ENCODE data around the gene DIP2C.
"Not testable (repeated sequence)": the region's sequence is repeated elsewhere in the genome, so short reads cannot be mapped to it uniquely, and the experiment has no call there.

DIP2C gene

GRCh38 chr10:682931-683447 is 6.5 kb downstream of the DIP2C start:
- no peaks in the 10 kb centered on the region for H3K27me3 ChIP-seq (replicated peaks; ENCODE audit: control insufficient read depth, insufficient read depth, low read length)
- no peak for DNase-seq (ENCODE audit: low read depth)
- H3K9ac ChIP-seq (ENCODE audit: low read length) = peak overlapping the region; percentile 77
- peaks cover 33% of the 10 kb centered on the region for H3K4me1 ChIP-seq (ENCODE audit: control insufficient read depth, insufficient read depth, low read length)
- H3K9me3 ChIP-seq (ENCODE audit: control insufficient read depth, low read length) = no peaks in the 10 kb centered on the region
- no peaks in the 10 kb centered on the region for H3K36me3 ChIP-seq (ENCODE audit: control insufficient read depth, insufficient read depth, low read length, severe bottlenecking)
- peak overlapping the region; percentile 77 for H3K4me3 ChIP-seq (ENCODE audit: low read length)

DNA sequence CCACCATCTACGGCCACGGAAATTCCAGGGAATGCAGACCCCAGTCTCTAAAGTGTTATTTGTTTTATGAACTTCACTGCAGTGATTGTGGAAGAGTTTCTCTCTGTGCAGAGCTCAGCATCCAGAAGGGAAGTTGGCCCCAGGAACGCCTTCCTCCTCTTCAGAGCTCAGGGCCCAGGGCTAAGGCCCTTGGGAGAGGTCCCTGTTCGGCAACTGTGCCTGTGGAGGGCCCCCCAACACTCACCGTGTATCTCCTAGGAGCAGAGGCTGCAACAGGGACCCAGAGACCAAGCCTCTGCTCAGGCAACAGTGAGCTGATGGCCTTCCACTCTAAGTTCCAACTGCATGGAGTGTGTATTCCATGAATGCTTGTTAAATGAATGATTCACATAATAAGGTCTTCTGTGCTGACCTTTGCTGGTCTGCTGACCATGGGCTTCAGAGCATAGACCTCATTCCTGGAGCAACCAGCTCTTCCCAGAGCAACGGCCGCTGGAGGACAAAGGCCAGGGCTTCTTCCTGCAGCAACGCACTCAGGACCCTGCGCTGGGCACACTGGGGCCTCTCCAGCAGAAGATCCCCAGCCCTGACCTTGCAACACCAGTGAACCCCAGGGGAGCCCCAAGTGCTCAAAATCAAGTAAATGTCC is 7.7 kb downstream of the DIP2C start:
- no peak for DNase-seq (ENCODE audit: low read depth)
- H3K27me3 ChIP-seq (replicated peaks; ENCODE audit: control insufficient read depth, insufficient read depth, low read length) = no peaks in the 10 kb centered on the region
- H3K9me3 ChIP-seq (ENCODE audit: control insufficient read depth, low read length) = no peaks in the 10 kb centered on the region
- peaks cover 30% of the 10 kb centered on the region for H3K4me1 ChIP-seq (ENCODE audit: control insufficient read depth, insufficient read depth, low read length)
- H3K4me3 ChIP-seq (ENCODE audit: low read length) = no peak overlapping the region
- no peak overlapping the region for H3K9ac ChIP-seq (ENCODE audit: low read length)
- H3K36me3 ChIP-seq (ENCODE audit: control insufficient read depth, insufficient read depth, low read length, severe bottlenecking) = no peaks in the 10 kb centered on the region

DNA sequence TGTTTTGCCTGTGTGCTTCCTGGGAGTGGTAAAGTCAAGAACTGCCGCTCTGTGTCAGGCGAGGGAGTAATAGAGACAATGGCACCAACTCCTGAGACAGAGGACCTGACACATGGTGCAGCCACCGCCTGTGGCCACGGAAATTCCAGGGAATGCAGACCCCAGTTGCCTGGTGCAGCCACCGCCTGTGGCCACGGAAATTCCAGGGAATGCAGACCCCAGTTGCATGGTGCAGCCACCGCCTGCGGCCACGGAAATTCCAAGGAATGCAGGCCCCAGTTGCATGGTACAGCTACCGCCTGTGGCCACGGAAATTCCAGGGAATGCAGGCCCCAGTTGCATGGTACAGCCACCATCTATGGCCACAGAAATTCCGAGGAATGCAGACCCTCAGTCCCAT is 8.7 kb downstream of the DIP2C start:
- DNase-seq (ENCODE audit: low read depth) = no peak
- peaks cover 30% of the 10 kb centered on the region for H3K4me1 ChIP-seq (ENCODE audit: control insufficient read depth, insufficient read depth, low read length)
- H3K27me3 ChIP-seq (replicated peaks; ENCODE audit: control insufficient read depth, insufficient read depth, low read length) = no peaks in the 10 kb centered on the region
- no peak overlapping the region for H3K9ac ChIP-seq (ENCODE audit: low read length)
- H3K9me3 ChIP-seq (ENCODE audit: control insufficient read depth, low read length) = no peaks in the 10 kb centered on the region
- H3K4me3 ChIP-seq (ENCODE audit: low read length) = no peak overlapping the region
- no peaks in the 10 kb centered on the region for H3K36me3 ChIP-seq (ENCODE audit: control insufficient read depth, insufficient read depth, low read length, severe bottlenecking)

DNA sequence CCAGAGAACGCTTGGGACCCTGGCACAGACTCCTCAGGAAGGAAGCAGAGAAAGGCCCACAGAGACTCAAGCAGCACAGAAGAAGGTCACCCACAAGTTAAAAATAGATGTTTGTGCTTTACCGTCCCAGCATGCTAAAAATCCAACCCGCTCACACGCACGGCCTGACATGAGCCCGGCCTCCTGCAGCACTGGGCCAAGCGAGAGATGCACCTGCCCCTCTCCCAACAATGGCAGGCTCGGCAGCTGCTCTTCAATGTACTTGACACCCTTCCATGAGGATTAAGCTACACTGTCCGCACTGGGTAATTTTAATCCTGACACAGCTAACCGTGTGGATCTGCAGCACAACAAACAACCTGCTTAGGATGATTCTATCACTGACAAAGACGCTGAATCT is 9.3 kb downstream of the DIP2C start:
- no peak for DNase-seq (ENCODE audit: low read depth)
- Histone ChIP-seq H3K27me3 (replicated peaks; ENCODE audit: control insufficient read depth, insufficient read depth, low read length) (no peaks in the 10 kb centered on the region), H3K4me3 (ENCODE audit: low read length) (no peak overlapping the region), H3K9me3 (ENCODE audit: control insufficient read depth, low read length) (no peaks in the 10 kb centered on the region), H3K4me1 (ENCODE audit: control insufficient read depth, insufficient read depth, low read length) (peaks cover 30% of the 10 kb centered on the region), H3K36me3 (ENCODE audit: control insufficient read depth, insufficient read depth, low read length, severe bottlenecking) (no peaks in the 10 kb centered on the region), H3K9ac (ENCODE audit: low read length) (no peak overlapping the region)

GRCh38 chr10:679556-679955 is 9.9 kb downstream of the DIP2C start:
- no peak for DNase-seq (ENCODE audit: low read depth)
- no peak overlapping the region for H3K9ac ChIP-seq (ENCODE audit: low read length)
- H3K4me1 ChIP-seq (ENCODE audit: control insufficient read depth, insufficient read depth, low read length) = peaks cover 30% of the 10 kb centered on the region
- no peaks in the 10 kb centered on the region for H3K9me3 ChIP-seq (ENCODE audit: control insufficient read depth, low read length)
- no peaks in the 10 kb centered on the region for H3K27me3 ChIP-seq (replicated peaks; ENCODE audit: control insufficient read depth, insufficient read depth, low read length)
- no peak overlapping the region for H3K4me3 ChIP-seq (ENCODE audit: low read length)
- H3K36me3 ChIP-seq (ENCODE audit: control insufficient read depth, insufficient read depth, low read length, severe bottlenecking) = no peaks in the 10 kb centered on the region

GRCh38 chr10:678662-679005 is 10.8 kb downstream of the DIP2C start:
- not testable (repeated sequence) for DNase-seq (ENCODE audit: low read depth); H3K36me3 ChIP-seq (ENCODE audit: control insufficient read depth, insufficient read depth, low read length, severe bottlenecking); H3K9me3 ChIP-seq (ENCODE audit: control insufficient read depth, low read length); H3K27me3 ChIP-seq (replicated peaks; ENCODE audit: control insufficient read depth, insufficient read depth, low read length); H3K4me3 ChIP-seq (ENCODE audit: low read length); H3K9ac ChIP-seq (ENCODE audit: low read length)
- peaks cover 23% of the 10 kb centered on the region for H3K4me1 ChIP-seq (ENCODE audit: control insufficient read depth, insufficient read depth, low read length)

- peaks cover 18% of the 10 kb centered on the region for H3K4me1 ChIP-seq (ENCODE audit: control insufficient read depth, insufficient read depth, low read length)
- no peak overlapping the region for H3K9ac ChIP-seq (ENCODE audit: low read length)
- no peak for DNase-seq (ENCODE audit: low read depth)
- no peaks in the 10 kb centered on the region for H3K36me3 ChIP-seq (ENCODE audit: control insufficient read depth, insufficient read depth, low read length, severe bottlenecking)
- H3K9me3 ChIP-seq (ENCODE audit: control insufficient read depth, low read length) = no peaks in the 10 kb centered on the region
- no peak overlapping the region for H3K4me3 ChIP-seq (ENCODE audit: low read length)
- H3K27me3 ChIP-seq (replicated peaks; ENCODE audit: control insufficient read depth, insufficient read depth, low read length) = no peaks in the 10 kb centered on the region
Observed at GRCh38 chr10:677750-678661, 11.5 kb downstream of the DIP2C start.

GRCh38 chr10:677038-677437 is 12.4 kb downstream of the DIP2C start:
- no peak overlapping the region for H3K9ac ChIP-seq (ENCODE audit: low read length)
- H3K4me1 ChIP-seq (ENCODE audit: control insufficient read depth, insufficient read depth, low read length) = peaks cover 13% of the 10 kb centered on the region
- H3K27me3 ChIP-seq (replicated peaks; ENCODE audit: control insufficient read depth, insufficient read depth, low read length) = no peaks in the 10 kb centered on the region
- no peaks in the 10 kb centered on the region for H3K9me3 ChIP-seq (ENCODE audit: control insufficient read depth, low read length)
- no peaks in the 10 kb centered on the region for H3K36me3 ChIP-seq (ENCODE audit: control insufficient read depth, insufficient read depth, low read length, severe bottlenecking)
- DNase-seq (ENCODE audit: low read depth) = no peak
- no peak overlapping the region for H3K4me3 ChIP-seq (ENCODE audit: low read length)

DNA sequence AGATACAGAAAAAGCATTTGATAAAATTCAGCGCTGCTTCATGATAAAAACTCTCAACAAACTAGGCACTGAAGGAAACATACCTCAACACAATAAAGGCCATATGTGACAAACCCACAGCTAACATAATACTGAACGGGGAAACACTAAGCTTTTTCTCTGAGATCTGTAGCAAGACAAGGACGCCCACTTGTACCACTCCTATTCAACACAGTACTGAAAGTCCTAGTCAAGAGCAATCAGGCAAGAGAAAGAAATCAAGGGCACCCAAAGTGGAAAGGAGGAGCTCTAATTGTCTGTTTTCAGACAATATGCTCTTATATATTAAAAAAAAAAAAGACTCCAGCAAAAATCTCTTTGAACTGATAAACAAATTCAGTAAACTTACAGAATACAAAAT is 13.3 kb downstream of the DIP2C start:
- Histone ChIP-seq H3K9ac (ENCODE audit: low read length) (no peak overlapping the region), H3K9me3 (ENCODE audit: control insufficient read depth, low read length) (no peaks in the 10 kb centered on the region), H3K36me3 (ENCODE audit: control insufficient read depth, insufficient read depth, low read length, severe bottlenecking) (no peaks in the 10 kb centered on the region), H3K27me3 (replicated peaks; ENCODE audit: control insufficient read depth, insufficient read depth, low read length) (no peaks in the 10 kb centered on the region), H3K4me1 (ENCODE audit: control insufficient read depth, insufficient read depth, low read length) (peaks cover 6% of the 10 kb centered on the region), H3K4me3 (ENCODE audit: low read length) (no peak overlapping the region)
- no peak for DNase-seq (ENCODE audit: low read depth)

DNA sequence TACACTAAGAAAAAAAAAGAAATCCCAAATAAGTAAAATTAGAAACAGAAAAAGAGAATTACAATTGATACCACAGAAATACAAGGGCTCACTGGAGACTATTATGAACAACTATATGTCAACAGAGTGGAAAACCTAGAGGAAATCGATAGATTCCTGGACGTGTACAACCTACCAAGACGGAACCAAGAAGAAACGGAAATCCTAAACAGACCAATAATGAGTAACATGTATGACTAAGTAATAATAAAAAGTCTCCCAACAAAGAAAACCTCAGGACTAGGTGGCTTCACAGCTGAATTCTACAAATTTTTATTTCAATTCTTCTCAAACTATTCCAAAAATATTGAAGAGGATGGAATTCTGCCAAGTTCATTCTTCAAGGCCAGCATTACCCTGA is 13.9 kb downstream of the DIP2C start:
- no peak overlapping the region for H3K4me3 ChIP-seq (ENCODE audit: low read length)
- H3K9ac ChIP-seq (ENCODE audit: low read length) = no peak overlapping the region
- H3K36me3 ChIP-seq (ENCODE audit: control insufficient read depth, insufficient read depth, low read length, severe bottlenecking) = no peaks in the 10 kb centered on the region
- H3K4me1 ChIP-seq (ENCODE audit: control insufficient read depth, insufficient read depth, low read length) = peaks cover 6% of the 10 kb centered on the region
- DNase-seq (ENCODE audit: low read depth) = no peak
- H3K9me3 ChIP-seq (ENCODE audit: control insufficient read depth, low read length) = no peaks in the 10 kb centered on the region
- no peaks in the 10 kb centered on the region for H3K27me3 ChIP-seq (replicated peaks; ENCODE audit: control insufficient read depth, insufficient read depth, low read length)

DNA sequence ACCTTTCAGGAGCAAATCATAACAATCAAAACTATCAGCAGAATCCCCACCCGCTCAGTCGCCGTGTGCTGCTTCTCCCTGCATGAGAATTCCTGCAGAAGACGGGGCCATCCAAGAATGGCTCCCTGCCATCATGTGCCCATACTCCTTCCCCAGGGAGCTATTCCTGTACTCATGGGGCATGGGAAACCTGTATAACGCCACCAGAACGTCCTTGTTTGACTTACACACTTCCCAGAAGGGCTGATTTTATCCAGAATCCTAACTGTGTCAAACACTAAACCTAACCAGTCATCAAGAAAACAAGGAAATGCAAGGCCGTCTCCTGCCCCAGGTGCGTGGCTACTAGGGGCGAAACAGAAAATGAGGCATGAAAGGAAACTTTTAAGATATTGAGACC is 16.0 kb downstream of the DIP2C start:
- no peaks in the 10 kb centered on the region for H3K36me3 ChIP-seq (ENCODE audit: control insufficient read depth, insufficient read depth, low read length, severe bottlenecking)
- H3K4me1 ChIP-seq (ENCODE audit: control insufficient read depth, insufficient read depth, low read length) = peaks cover 6% of the 10 kb centered on the region
- no peak overlapping the region for H3K9ac ChIP-seq (ENCODE audit: low read length)
- no peaks in the 10 kb centered on the region for H3K9me3 ChIP-seq (ENCODE audit: control insufficient read depth, low read length)
- H3K27me3 ChIP-seq (replicated peaks; ENCODE audit: control insufficient read depth, insufficient read depth, low read length) = no peaks in the 10 kb centered on the region
- no peak for DNase-seq (ENCODE audit: low read depth)
- H3K4me3 ChIP-seq (ENCODE audit: low read length) = no peak overlapping the region

Data from adipocyte (in vitro differentiated cells).